H1 (cell line): ENCODE results near the gene FOXP2. TPM values are rescaled to one million over a fixed set of nuclear protein-coding genes. Genes with fewer than 3 reads are reported as not detected.

Source experiments
- CTCF ChIA-PET: fragments of 300-600 bp; sonication (Branson Sonifier 250); formaldehyde crosslinking; loops from one replicate; lab custom pipeline; 2021; ENCODE audit not compliant: partially characterized antibody; lab: Charles Lee
- POLR2A ChIA-PET: fragments of 300-600 bp; sonication (Branson Sonifier 250); formaldehyde crosslinking; loops from one replicate; lab custom pipeline; 2021; ENCODE audit warnings: inconsistent platforms; ENCODE audit not compliant: partially characterized antibody; lab: Charles Lee
- DNase-seq, 2 experiments: peaks; one replicate each; pipeline versions ENCODE4 v3.0.0 to v3.0.0-alpha.2; 2010 to 2022; ENCODE audit warnings: low spot score in 2 of 2, low read depth in 1 of 2, mixed read lengths in 1 of 2
- FAIRE-seq: peaks from 2 replicates; lab custom pipeline; 2011; peaks lifted over from hg19 to GRCh38; lab: Jason Lieb, UNC
- H2AFZ ChIP-seq: 2 replicates; pipeline ENCODE4 v1.8.1; 2012; ENCODE audit warnings: low read length, inconsistent platforms
- H2AK5ac ChIP-seq: 2 replicates; pipeline ENCODE4 v1.6.1; 2013; ENCODE audit warnings: low read depth, low read length
- H2BK120ac ChIP-seq: replicated peaks from 2 replicates; pipeline ENCODE3; 2013; ENCODE audit warnings: low read depth, low read length, inconsistent platforms
- H2BK12ac ChIP-seq: 2 replicates; pipeline ENCODE4 v1.6.1; 2013; ENCODE audit warnings: low read depth, low read length
- H2BK15ac ChIP-seq: 2 replicates; pipeline ENCODE4 v1.6.1; 2013; ENCODE audit warnings: low read length
- H2BK20ac ChIP-seq: 2 replicates; pipeline ENCODE4 v1.6.1; 2013; ENCODE audit warnings: low read length
- H2BK5ac ChIP-seq: 2 replicates; pipeline ENCODE4 v1.6.1; 2013; ENCODE audit warnings: low read depth, low read length
- H3K14ac ChIP-seq: 2 replicates; pipeline ENCODE4 v1.6.1; 2013; ENCODE audit warnings: inconsistent platforms; ENCODE audit not compliant: insufficient read length
- H3K18ac ChIP-seq: 2 replicates; pipeline ENCODE4 v1.6.1; 2013; ENCODE audit warnings: low read length; ENCODE audit errors: extremely low read depth
- H3K23ac ChIP-seq: 2 replicates; pipeline ENCODE4 v1.6.1; 2013; ENCODE audit warnings: inconsistent platforms; ENCODE audit not compliant: insufficient read length
- H3K23me2 ChIP-seq: 2 replicates; pipeline ENCODE4 v1.6.1; 2013; ENCODE audit warnings: low read depth, low read length
- H3K27ac ChIP-seq: 2 replicates; pipeline ENCODE4 v1.6.1; 2011; ENCODE audit warnings: low read depth, low read length, inconsistent platforms
- H3K27me3 ChIP-seq, 4 experiments: replicated peaks in 1 of 4; 1 replicate in 1 of 4; 2 replicates in 3 of 4; pipeline versions ENCODE4 v1.6.1 to v1.8.1; 2011 to 2013; ENCODE audit warnings: low read length in 3 of 4, mild to moderate bottlenecking in 3 of 4, inconsistent platforms in 2 of 4, mixed read lengths in 2 of 4, moderate library complexity in 1 of 4; ENCODE audit not compliant: control insufficient read depth in 3 of 4, insufficient read depth in 3 of 4; ENCODE audit errors: extremely low read depth in 1 of 4
- H3K36me3 ChIP-seq, 4 experiments: 2 replicates each; pipeline versions ENCODE4 v1.6.1 to v1.8.1; 2011 to 2013; ENCODE audit warnings: mild to moderate bottlenecking in 4 of 4, low read length in 3 of 4, moderate library complexity in 2 of 4, control low read depth in 1 of 4, inconsistent platforms in 1 of 4; ENCODE audit not compliant: insufficient read depth in 4 of 4, control insufficient read depth in 2 of 4
- H3K4ac ChIP-seq: replicated peaks from 2 replicates; pipeline ENCODE3; 2013; ENCODE audit warnings: low read length, low read depth, mixed read lengths, inconsistent platforms; ENCODE audit not compliant: insufficient read length
- H3K4me1 ChIP-seq, 4 experiments: replicated peaks in 1 of 4; 1 replicate in 1 of 4; 2 replicates in 3 of 4; pipeline versions ENCODE4 v1.6.1 to v1.8.1; 2011 to 2013; ENCODE audit warnings: low read length in 3 of 4, inconsistent platforms in 2 of 4, mixed read lengths in 1 of 4; ENCODE audit not compliant: insufficient read depth in 4 of 4, control insufficient read depth in 3 of 4
- H3K4me2 ChIP-seq, 2 experiments: 2 replicates each; pipeline versions ENCODE4 v1.6.1 to v1.8.1; 2011 to 2013; ENCODE audit warnings: low read depth in 2 of 2, low read length in 2 of 2, control low read depth in 1 of 2, inconsistent platforms in 1 of 2, mild to moderate bottlenecking in 1 of 2; ENCODE audit not compliant: insufficient read depth in 1 of 2
- H3K4me3 ChIP-seq, 4 experiments: fragments of 200-600, 300-600 bp in 1 of 4; sonication (generic), shearing (Covaris generic), sonication (Bioruptor Twin) in 1 of 4; 2 replicates each; pipeline versions ENCODE4 v1.5.1 to v1.8.1; 2011 to 2016; ENCODE audit warnings: low read length in 4 of 4, low read depth in 3 of 4, control low read depth in 2 of 4, inconsistent platforms in 2 of 4, mild to moderate bottlenecking in 2 of 4, mixed read lengths in 1 of 4, moderate library complexity in 1 of 4; ENCODE audit not compliant: insufficient read depth in 2 of 4; ENCODE audit errors: extremely low read depth in 1 of 4
- H3K56ac ChIP-seq: replicated peaks from 2 replicates; pipeline ENCODE3; 2013; ENCODE audit warnings: low read depth, mild to moderate bottlenecking, mixed read lengths, low read length, inconsistent platforms; ENCODE audit not compliant: insufficient read length
- H3K79me1 ChIP-seq: 2 replicates; pipeline ENCODE4 v1.6.1; 2013; ENCODE audit warnings: low read depth, low read length, control low read depth
- H3K79me2 ChIP-seq, 2 experiments: 2 replicates each; pipeline versions ENCODE4 v1.6.1 to v1.8.1; 2012 to 2013; ENCODE audit warnings: low read length in 2 of 2, mild to moderate bottlenecking in 2 of 2, inconsistent platforms in 1 of 2; ENCODE audit not compliant: insufficient read depth in 2 of 2, control insufficient read depth in 1 of 2
- H3K9ac ChIP-seq, 4 experiments: replicated peaks in 1 of 4; 1 replicate in 1 of 4; 2 replicates in 3 of 4; pipeline versions ENCODE4 v1.6.1 to v1.8.1; 2011 to 2013; ENCODE audit warnings: low read depth in 3 of 4, low read length in 3 of 4, control low read depth in 2 of 4, mild to moderate bottlenecking in 2 of 4, moderate library complexity in 2 of 4, inconsistent platforms in 1 of 4; ENCODE audit errors: extremely low read depth in 1 of 4
- H3K9me3 ChIP-seq, 2 experiments: 2 replicates each; pipeline versions ENCODE4 v1.6.1 to v1.8.1; 2012 to 2013; ENCODE audit warnings: mild to moderate bottlenecking in 2 of 2, moderate library complexity in 2 of 2, control low read depth in 1 of 2, inconsistent platforms in 1 of 2, low read depth in 1 of 2, low read length in 1 of 2, mixed read lengths in 1 of 2; ENCODE audit not compliant: insufficient read depth in 2 of 2
- H4K20me1 ChIP-seq, 2 experiments: replicated peaks in 1 of 2; 2 replicates each; pipeline versions ENCODE3 to v1.8.1; 2011 to 2013; ENCODE audit warnings: inconsistent platforms in 2 of 2, low read length in 2 of 2, mild to moderate bottlenecking in 1 of 2; ENCODE audit not compliant: insufficient read depth in 2 of 2, control insufficient read depth in 1 of 2
- H4K5ac ChIP-seq: 2 replicates; pipeline ENCODE4 v1.6.1; 2013; ENCODE audit warnings: low read length, low read depth, mixed read lengths, inconsistent platforms; ENCODE audit not compliant: insufficient read length
- H4K8ac ChIP-seq: 2 replicates; pipeline ENCODE4 v1.8.0; 2013; ENCODE audit warnings: mild to moderate bottlenecking, moderate library complexity, low read length, inconsistent platforms; ENCODE audit not compliant: insufficient read depth; ENCODE audit errors: extremely low read depth
- H4K91ac ChIP-seq: replicated peaks from 2 replicates; pipeline ENCODE3; 2013; ENCODE audit warnings: low read length, mixed read lengths, inconsistent platforms; ENCODE audit not compliant: insufficient read length
- CBX8 ChIP-seq: fragments of 300-800, 300-1000 bp; sonication (generic); IDR thresholded peaks from 2 replicates; pipeline ENCODE4 v1.7.1; 2016; ENCODE audit warnings: low read depth, low read length, borderline replicate concordance
- EZH2 ChIP-seq: fragments of 200-600 bp; sonication (generic); IDR thresholded peaks from 2 replicates; pipeline ENCODE4 v1.7.1; 2012; ENCODE audit warnings: low read depth, mild to moderate bottlenecking, moderate library complexity, low read length, inconsistent platforms; ENCODE audit not compliant: severe bottlenecking
- FOSL1 ChIP-seq: IDR thresholded peaks from 2 replicates; pipeline ENCODE4 v1.6.1; 2011; ENCODE audit warnings: mild to moderate bottlenecking, low read depth, low read length, moderate library complexity; ENCODE audit not compliant: insufficient read depth
- HDAC2 ChIP-seq, 2 experiments: fragments of 300-600 bp in 1 of 2; sonication (generic) in 1 of 2; IDR thresholded peaks; 2 replicates each; pipeline ENCODE4 v1.6.1; 2011 to 2012; ENCODE audit warnings: low read depth in 2 of 2, low read length in 2 of 2, mild to moderate bottlenecking in 2 of 2, moderate library complexity in 2 of 2, borderline replicate concordance in 1 of 2, inconsistent platforms in 1 of 2
- HDAC6 ChIP-seq: IDR thresholded peaks from one replicate; pipeline ENCODE4 v1.7.1; 2012; ENCODE audit warnings: low read depth, mild to moderate bottlenecking, inconsistent platforms, low read length, moderate library complexity
- JUND ChIP-seq: IDR thresholded peaks from 2 replicates; pipeline ENCODE4 v1.6.1; 2011; ENCODE audit warnings: mild to moderate bottlenecking, improper control_type of control experiment, low read length
- PHF8 ChIP-seq: fragments of 200-600 bp; sonication (generic); conservative IDR thresholded peaks from 2 replicates; pipeline ENCODE4 v1.7.1; 2012; ENCODE audit warnings: low read depth, mild to moderate bottlenecking, inconsistent platforms, low read length, moderate library complexity
- RAD21 ChIP-seq, 2 experiments: IDR thresholded peaks in 1 of 2; conservative IDR thresholded peaks in 1 of 2; 2 replicates each; pipeline ENCODE4 v1.6.1; 2011; ENCODE audit warnings: low read depth in 2 of 2, low read length in 2 of 2, improper control_type of control experiment in 1 of 2, inconsistent platforms in 1 of 2, mild to moderate bottlenecking in 1 of 2, moderate library complexity in 1 of 2
- SAP30 ChIP-seq: fragments of 300-600 bp; sonication (generic); IDR thresholded peaks from 2 replicates; pipeline ENCODE4 v1.7.1; 2012; ENCODE audit warnings: low read length, moderate library complexity, mild to moderate bottlenecking, inconsistent platforms; ENCODE audit not compliant: insufficient read depth, insufficient replicate concordance
- TAF1 ChIP-seq: IDR thresholded peaks from 2 replicates; pipeline ENCODE4 v1.6.1; 2011; ENCODE audit warnings: mild to moderate bottlenecking, low read depth, low read length
- WGBS, 2 experiments: shearing (Covaris generic) in 1 of 2; methylation state at CpG; one replicate each; pipeline versions ENCODE4 v1.1.6 to v1.1.7; 2013 to 2015; ENCODE audit warnings: low lambda C conversion rate in 2 of 2, mixed read lengths in 2 of 2, inconsistent platforms in 1 of 2, low coverage in 1 of 2, missing lambda C conversion rate in 1 of 2; ENCODE audit not compliant: insufficient replicate concordance in 2 of 2, insufficient coverage in 1 of 2, insufficient read length in 1 of 2; ENCODE audit errors: extremely low coverage in 1 of 2, missing lambda C conversion rate in 1 of 2; 5-methylcytosine and 5-hydroxymethylcytosine counted together
- polyA plus RNA-seq, 7 experiments: library from polyadenylated mRNA; depleted of rRNA in 3 of 7; stranded (reverse) in 5 of 7; unstranded in 2 of 7; fragments of >200 nt in 5 of 7; fragments of 200-250 nt in 2 of 7; gene quantifications; 1 replicate in 5 of 7; 2 replicates in 1 of 7; 4 replicates in 1 of 7; pipeline versions ENCODE4 v1.2.1 to v1.2.3, GENCODE V29; 2011 to 2013; ENCODE audit warnings: missing spikeins in 2 of 7, mixed read lengths in 2 of 7
- total RNA-seq: library from RNA; stranded (reverse); fragmentation: NEBNext Ultra II Directional; extraction: Animal tissue kit (Norgen Biotek cat#: 25700); gene quantifications from 2 replicates; pipeline ENCODE4 v1.2.1, GENCODE V29; 2021

Gene FOXP2
- total and polyA plus RNA-seq, 2 of the 8 experiments (the other 6 are each of a cell fraction or from before 2014, with no cell fraction given), result 0.09 to 0.43 TPM

DNA sequence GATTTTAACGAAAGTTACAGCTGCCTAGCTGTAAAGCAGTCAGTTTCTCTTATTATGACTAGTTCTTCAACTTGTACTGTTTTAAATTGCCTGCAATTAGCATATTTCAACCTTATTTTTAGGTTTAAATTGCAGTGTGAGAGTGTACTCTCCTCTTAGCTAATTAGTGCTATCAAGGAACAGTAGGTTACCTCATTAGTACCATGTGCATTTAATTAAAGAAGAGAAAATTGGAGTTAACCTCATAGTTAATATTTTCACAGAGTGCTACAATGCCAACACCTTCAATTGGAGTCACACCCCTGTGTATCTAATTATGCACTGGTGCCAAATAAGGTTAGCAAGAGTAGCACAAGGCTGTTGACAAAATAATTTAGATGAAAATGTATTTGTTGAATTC lies 154.6 kb downstream of the FOXP2 start:
- H4K20me1 ChIP-seq, result no peaks in the 10 kb centered on the region
- TF ChIP-seq CBX8, result no peak
- no peak for TF ChIP-seq HDAC6
- no peak for TF ChIP-seq RAD21 (IDR thresholded peaks at IDR 0.05 in 1 of 2, conservative IDR thresholded peaks at IDR 0.05 in 1 of 2; ENCODE audit: low read depth in 2 of 2, low read length in 2 of 2)
- no peak for TF ChIP-seq HDAC2 (IDR thresholded peaks at IDR 0.05; ENCODE audit: borderline replicate concordance in 1 of 2, low read depth in 2 of 2, low read length in 2 of 2)
- no peak for TF ChIP-seq PHF8
- no peak for TF ChIP-seq SAP30
- TF ChIP-seq JUND, result no peak
- TF ChIP-seq TAF1, result no peak
- no peak for TF ChIP-seq FOSL1
- TF ChIP-seq EZH2, result no peak

More for the DNA sequence above, 154.6 kb downstream of the FOXP2 start:
- H3K36me3 ChIP-seq, result no peaks in the 10 kb centered on the region
- H3K56ac ChIP-seq, result no peak overlapping the region
- no peaks in the 10 kb centered on the region for H3K79me1 ChIP-seq
- ChIA-PET POLR2A (no interaction called here), CTCF (no interaction called here)
- no peaks in the 10 kb centered on the region for H3K27me3 ChIP-seq
- H4K5ac ChIP-seq, result no peak overlapping the region
- no peak overlapping the region for H2BK5ac ChIP-seq
- no peak overlapping the region for H2BK20ac ChIP-seq
- H2BK12ac ChIP-seq, result no peak overlapping the region
- no peaks in the 10 kb centered on the region for H3K79me2 ChIP-seq
- no peak overlapping the region for H3K23ac ChIP-seq
- H3K9me3 ChIP-seq, result no peaks in the 10 kb centered on the region
- H4K8ac ChIP-seq, result no peak overlapping the region
- H2BK15ac ChIP-seq, result no peak overlapping the region
- no peak overlapping the region for H2AK5ac ChIP-seq
- no peak overlapping the region for H3K14ac ChIP-seq
- H4K91ac ChIP-seq, result no peak overlapping the region
- H3K23me2 ChIP-seq, result no peaks in the 10 kb centered on the region
- H2BK120ac ChIP-seq, result no peak overlapping the region
- H3K4me3 ChIP-seq, result no peak overlapping the region
- FAIRE-seq (no peak), DNase-seq (no peak)
- H3K4me1 ChIP-seq, result no peaks in the 10 kb centered on the region
- no peak overlapping the region; a peak in 1 of 7 replicates for H3K9ac ChIP-seq
- no peak overlapping the region for H2AFZ ChIP-seq
- H3K4me2 ChIP-seq, result no peak overlapping the region
- no peak overlapping the region for H3K18ac ChIP-seq
- no peak overlapping the region for H3K4ac ChIP-seq
- H3K27ac ChIP-seq, result no peak overlapping the region
- WGBS, 2 experiments, result 75% methylated on average over 1 of the region's 1 CpG; no CpG with 5 or more reads in 1 of the 2 experiments
